Gastrocnemius medialis (tissue), 4 donors: ENCODE data around the gene NTMT1. TPM values are rescaled to one million over a fixed set of nuclear protein-coding genes. Genes with fewer than 3 reads are reported as not detected.

Experiments
- ATAC-seq, 2 donors: fragments of 150-250 bp; one replicate each; pipeline ENCODE4 v1.9.1; 2016
- DNase-seq, 2 donors: peaks; one replicate each; pipeline ENCODE4 v3.0.0-alpha.2; 2019
- H3K27ac ChIP-seq, 4 donors: fragments of 200-600 bp; sonication (generic); 1 replicate in 1 of 4; 2 replicates in 3 of 4; pipeline ENCODE4 v1.5.1; 2016 to 2018; ENCODE audit warnings: mild to moderate bottlenecking in 2 of 4, moderate library complexity in 1 of 4
- H3K27me3 ChIP-seq, 3 donors: fragments of 200-600 bp; sonication (generic) in 2 of 3; 1 replicate in 1 of 3; 2 replicates in 2 of 3; pipeline versions ENCODE4 v1.5.1 to v1.6.0; 2016 to 2019; ENCODE audit warnings: mild to moderate bottlenecking in 1 of 3, moderate library complexity in 1 of 3
- H3K36me3 ChIP-seq, 2 donors: fragments of 200-600 bp; sonication (generic) in 1 of 2; one replicate each; pipeline ENCODE4 v1.5.1; 2017 to 2018
- H3K4me1 ChIP-seq, 2 donors: fragments of 200-600 bp; sonication (generic) in 1 of 2; one replicate each; pipeline ENCODE4 v1.5.1; 2016 to 2017; ENCODE audit warnings: mild to moderate bottlenecking in 2 of 2
- H3K4me3 ChIP-seq, 4 donors: fragments of 200-600 bp; sonication (generic) in 3 of 4; 1 replicate in 1 of 4; 2 replicates in 3 of 4; pipeline ENCODE4 v1.5.1; 2016 to 2019; ENCODE audit warnings: mild to moderate bottlenecking in 2 of 4
- H3K9me3 ChIP-seq, 3 donors: fragments of 200-600 bp; sonication (generic) in 2 of 3; 1 replicate in 1 of 3; 2 replicates in 2 of 3; pipeline ENCODE4 v1.5.1; 2016 to 2019
- POLR2A ChIP-seq, 2 donors: fragments of 450-650 bp; IDR thresholded peaks; one replicate each; pipeline ENCODE4 v1.6.1; 2017; ENCODE audit warnings: antibody characterized with exemption in 2 of 2, mild to moderate bottlenecking in 2 of 2, moderate library complexity in 2 of 2
- in situ Hi-C, 4 donors: fragments of 200-750 bp; cut with MboI; loops; one replicate each; pipeline versions ENCODE4 v1.15.0 to v1.8.0; 2017; ENCODE audit warnings: low sequenced_read_pairs in 4 of 4
- intact Hi-C: fragments of 100-400 bp; cut with DNase I; formaldehyde crosslinking; loops from one replicate; pipeline ENCODE4 v1.15.1; 2023; ENCODE audit warnings: low total_unique reads
- total RNA-seq, 4 donors: library from RNA; depleted of rRNA; stranded (reverse); fragments of >200 nt; gene quantifications; one replicate each; pipeline versions ENCODE4 v1.1.0 to v1.2.3, GENCODE V29; 2016
- TF ChIP-seq, protein P1 (sequence below), 5 experiments: fragments of 450-650 bp in 3 of 5; fragments of 200-600 bp in 2 of 5; sonication (generic) in 2 of 5; IDR thresholded peaks in 4 of 5; conservative IDR thresholded peaks in 1 of 5; 1 replicate in 4 of 5; 2 replicates in 1 of 5; pipeline ENCODE4 v1.5.1; 2016 to 2019; ENCODE audit warnings: antibody characterized with exemption in 5 of 5, mild to moderate bottlenecking in 3 of 5, moderate library complexity in 3 of 5

The NTMT1 gene
- total RNA-seq, 4 donors from 2014 or later, result 37.8 to 82.1 (median 48.1) TPM

DNA sequence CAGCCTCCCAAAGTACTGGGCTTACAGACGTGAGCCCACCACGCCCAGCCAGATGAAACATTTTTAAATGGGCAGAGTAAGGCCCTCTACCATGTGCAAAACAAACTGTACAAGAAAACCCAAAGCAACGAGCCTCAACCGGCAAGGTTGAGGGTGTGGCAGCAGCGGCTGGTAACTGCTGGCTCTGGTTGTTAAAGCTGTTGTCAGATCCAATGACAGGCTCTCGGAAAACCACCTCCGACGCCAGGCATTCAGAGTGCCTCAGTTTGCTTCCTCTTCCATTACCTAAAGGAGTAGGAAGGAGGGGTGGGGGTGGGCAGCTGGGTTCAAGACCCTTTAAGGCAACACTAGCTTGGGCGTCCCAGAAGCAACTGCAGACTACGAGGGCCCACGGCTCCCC is 18.4 kb downstream of the NTMT1 start:
- no peak overlapping the region for H3K27ac ChIP-seq
- in situ Hi-C loops (loop anchor here in 2 of 4 donors (10.0 to 25.0 kb wide), 2 partner anchors 140 to 143 kb away; no protein-coding TSS in a partner anchor), intact Hi-C loops (no loop called here)
- no peaks in the 10 kb centered on the region for H3K36me3 ChIP-seq
- peaks cover 15 to 21% of the 10 kb centered on the region in 2 donors for H3K4me1 ChIP-seq
- no peak for TF ChIP-seq POLR2A (IDR thresholded peaks at IDR 0.05)
- TF ChIP-seq, protein P1, sequence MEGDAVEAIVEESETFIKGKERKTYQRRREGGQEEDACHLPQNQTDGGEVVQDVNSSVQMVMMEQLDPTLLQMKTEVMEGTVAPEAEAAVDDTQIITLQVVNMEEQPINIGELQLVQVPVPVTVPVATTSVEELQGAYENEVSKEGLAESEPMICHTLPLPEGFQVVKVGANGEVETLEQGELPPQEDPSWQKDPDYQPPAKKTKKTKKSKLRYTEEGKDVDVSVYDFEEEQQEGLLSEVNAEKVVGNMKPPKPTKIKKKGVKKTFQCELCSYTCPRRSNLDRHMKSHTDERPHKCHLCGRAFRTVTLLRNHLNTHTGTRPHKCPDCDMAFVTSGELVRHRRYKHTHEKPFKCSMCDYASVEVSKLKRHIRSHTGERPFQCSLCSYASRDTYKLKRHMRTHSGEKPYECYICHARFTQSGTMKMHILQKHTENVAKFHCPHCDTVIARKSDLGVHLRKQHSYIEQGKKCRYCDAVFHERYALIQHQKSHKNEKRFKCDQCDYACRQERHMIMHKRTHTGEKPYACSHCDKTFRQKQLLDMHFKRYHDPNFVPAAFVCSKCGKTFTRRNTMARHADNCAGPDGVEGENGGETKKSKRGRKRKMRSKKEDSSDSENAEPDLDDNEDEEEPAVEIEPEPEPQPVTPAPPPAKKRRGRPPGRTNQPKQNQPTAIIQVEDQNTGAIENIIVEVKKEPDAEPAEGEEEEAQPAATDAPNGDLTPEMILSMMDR (IDR thresholded peaks at IDR 0.05 in 4 of 5, conservative IDR thresholded peaks at IDR 0.05 in 1 of 5), result no peak
- no peaks in the 10 kb centered on the region for H3K27me3 ChIP-seq
- H3K9me3 ChIP-seq, result no peaks in the 10 kb centered on the region
- no peak for ATAC-seq
- no peak for DNase-seq
- H3K4me3 ChIP-seq, result no peak overlapping the region

DNA sequence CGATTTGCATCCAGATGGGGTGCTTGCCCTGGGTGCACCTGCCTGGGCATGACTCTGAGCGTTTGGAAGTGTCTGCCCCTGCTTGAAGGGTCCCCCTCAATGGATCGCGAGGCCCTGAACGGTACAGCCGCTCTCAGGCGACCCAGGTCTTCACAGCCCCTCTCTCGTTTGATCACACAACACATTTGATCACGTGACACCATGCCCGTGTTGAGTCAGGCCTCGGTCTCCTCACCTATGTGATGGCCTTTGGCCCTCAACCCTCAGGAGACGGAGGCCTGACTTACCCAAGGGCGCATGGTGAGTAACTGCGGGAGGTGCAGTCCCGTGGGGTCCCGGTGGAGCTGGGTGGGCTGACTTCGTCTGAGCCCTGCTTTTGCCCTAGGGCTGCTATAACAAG is 18.9 kb downstream of the NTMT1 start:
- H3K27ac ChIP-seq, result no peak overlapping the region
- intact Hi-C loops (no loop called here), in situ Hi-C loops (loop anchor here in 2 of 4 donors (10.0 to 25.0 kb wide), 2 partner anchors 140 to 142 kb away; no protein-coding TSS in a partner anchor)
- TF ChIP-seq POLR2A (IDR thresholded peaks at IDR 0.05), result no peak
- TF ChIP-seq, protein P1 (IDR thresholded peaks at IDR 0.05 in 4 of 5, conservative IDR thresholded peaks at IDR 0.05 in 1 of 5), result no peak
- H3K9me3 ChIP-seq, result no peaks in the 10 kb centered on the region
- H3K36me3 ChIP-seq, result no peaks in the 10 kb centered on the region
- no peaks in the 10 kb centered on the region for H3K27me3 ChIP-seq
- H3K4me3 ChIP-seq, result no peak overlapping the region
- H3K4me1 ChIP-seq, result peaks cover 13 to 16% of the 10 kb centered on the region in 2 donors
- no peak for ATAC-seq
- no peak for DNase-seq

DNA sequence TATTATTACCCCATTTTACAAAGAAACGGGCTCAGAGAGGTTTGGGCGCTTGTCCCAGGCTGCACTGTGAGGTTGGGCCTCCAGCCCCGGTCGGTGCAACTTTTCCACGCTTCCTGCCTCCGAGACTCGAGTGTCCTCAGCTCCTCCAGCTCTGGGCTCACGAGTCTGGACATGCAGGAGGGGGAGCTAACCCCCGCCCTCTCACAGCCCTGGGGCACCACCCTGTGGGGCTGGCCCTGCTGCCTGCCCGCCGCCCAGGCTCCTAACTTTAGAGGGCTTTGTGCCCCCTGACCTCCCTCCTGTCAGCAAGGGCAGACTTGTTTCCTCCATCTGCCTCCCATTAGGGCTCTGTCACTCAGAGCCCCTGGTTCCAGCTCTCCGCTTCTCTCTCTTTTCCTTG is 20.3 kb downstream of the NTMT1 start:
- in situ Hi-C loops, result loop anchor here in 2 of 4 donors (10.0 to 25.0 kb wide), 2 partner anchors 139 to 141 kb away; no protein-coding TSS in a partner anchor
- TF ChIP-seq POLR2A (IDR thresholded peaks at IDR 0.05), result no peak
- TF ChIP-seq, protein P1 (IDR thresholded peaks at IDR 0.05 in 4 of 5, conservative IDR thresholded peaks at IDR 0.05 in 1 of 5), result no peak
- intact Hi-C loops, result no loop called here

DNA sequence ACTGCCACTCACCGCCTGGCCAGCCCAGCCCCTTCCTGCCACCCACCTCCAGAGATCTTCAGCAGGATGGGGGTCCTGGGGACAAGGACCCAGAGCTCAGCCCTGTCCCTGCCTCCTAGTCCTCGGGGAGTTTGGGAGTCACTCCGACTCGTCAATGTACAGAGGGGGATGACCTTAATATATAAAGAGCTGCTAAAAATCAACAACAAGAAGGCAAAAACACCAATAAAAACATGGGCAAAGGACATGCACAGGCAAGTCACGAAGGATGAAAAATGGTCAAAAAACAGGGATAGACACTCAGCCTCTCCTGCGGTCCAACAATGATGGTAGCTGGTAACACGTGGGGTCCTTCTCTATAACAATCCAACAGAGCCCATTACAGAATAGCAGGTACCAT is 20.7 kb downstream of the NTMT1 start:
- H3K36me3 ChIP-seq, result no peaks in the 10 kb centered on the region
- no peaks in the 10 kb centered on the region for H3K27me3 ChIP-seq
- DNase-seq (no peak), ATAC-seq (no peak)
- no peak overlapping the region for H3K4me3 ChIP-seq
- H3K4me1 ChIP-seq, result no peaks in the 10 kb centered on the region
- H3K9me3 ChIP-seq, result no peaks in the 10 kb centered on the region
- intact Hi-C loops, result no loop called here
- in situ Hi-C loops, result loop anchor here in 2 of 4 donors (10.0 to 25.0 kb wide), 2 partner anchors 138 to 141 kb away; no protein-coding TSS in a partner anchor
- TF ChIP-seq, protein P1 (IDR thresholded peaks at IDR 0.05 in 4 of 5, conservative IDR thresholded peaks at IDR 0.05 in 1 of 5), result no peak
- TF ChIP-seq POLR2A (IDR thresholded peaks at IDR 0.05), result no peak
- H3K27ac ChIP-seq, result no peak overlapping the region

More for the DNA sequence above, 20.3 kb downstream of the NTMT1 start:
- Histone ChIP-seq H3K27ac (no peak overlapping the region), H3K36me3 (no peaks in the 10 kb centered on the region), H3K9me3 (no peaks in the 10 kb centered on the region), H3K27me3 (no peaks in the 10 kb centered on the region), H3K4me1 (peaks cover 0 to 3% of the 10 kb centered on the region in 2 donors), H3K4me3 (no peak overlapping the region)
- ATAC-seq (no peak), DNase-seq (no peak)

DNA sequence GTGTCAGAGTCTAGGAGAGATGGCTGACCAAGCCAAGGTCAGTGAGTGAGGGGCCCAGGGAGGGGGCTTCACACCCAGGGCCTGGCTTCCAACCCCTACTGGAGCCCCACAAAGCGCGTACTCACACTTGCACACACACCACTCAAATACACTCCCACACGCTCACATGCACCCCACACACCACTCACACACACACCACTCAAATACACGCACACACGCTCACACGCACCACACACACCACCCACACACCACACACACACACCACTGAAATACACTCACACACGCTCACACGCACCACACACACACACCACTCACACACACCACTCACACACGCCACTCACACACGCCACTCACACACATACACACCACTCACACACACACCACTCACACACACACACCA is 21.7 kb downstream of the NTMT1 start:
- no peaks in the 10 kb centered on the region for H3K27me3 ChIP-seq
- intact Hi-C loops, result no loop called here
- no peaks in the 10 kb centered on the region for H3K9me3 ChIP-seq
- in situ Hi-C loops, result loop anchor here in 2 of 4 donors (10.0 to 25.0 kb wide), 2 partner anchors 137 to 140 kb away; no protein-coding TSS in a partner anchor
- DNase-seq (no peak), ATAC-seq (no peak)
- TF ChIP-seq POLR2A (IDR thresholded peaks at IDR 0.05), result no peak
- TF ChIP-seq, protein P1 (IDR thresholded peaks at IDR 0.05 in 4 of 5, conservative IDR thresholded peaks at IDR 0.05 in 1 of 5), result no peak
- no peaks in the 10 kb centered on the region for H3K36me3 ChIP-seq
- H3K4me1 ChIP-seq, result no peaks in the 10 kb centered on the region
- H3K4me3 ChIP-seq, result no peak overlapping the region
- H3K27ac ChIP-seq, result no peak overlapping the region
